DOHH2 (cell line): ENCODE results near the gene CTSH.

Source experiments
- CTCF ChIP-seq: fragments of 200-600 bp; sonication (generic); IDR thresholded peaks from one replicate; pipeline ENCODE4 v1.5.1; 2014; ENCODE audit warnings: antibody characterized with exemption, mild to moderate bottlenecking, low read depth, low read length; ENCODE audit not compliant: poor library complexity, severe bottlenecking
- EZH2phosphoT487 ChIP-seq: fragments of 200-600 bp; sonication (generic); IDR thresholded peaks from 2 replicates; pipeline ENCODE4 v1.6.1; 2017; ENCODE audit warnings: borderline replicate concordance, mild to moderate bottlenecking, antibody characterized with exemption, low read length, moderate library complexity, mixed read lengths

DNA sequence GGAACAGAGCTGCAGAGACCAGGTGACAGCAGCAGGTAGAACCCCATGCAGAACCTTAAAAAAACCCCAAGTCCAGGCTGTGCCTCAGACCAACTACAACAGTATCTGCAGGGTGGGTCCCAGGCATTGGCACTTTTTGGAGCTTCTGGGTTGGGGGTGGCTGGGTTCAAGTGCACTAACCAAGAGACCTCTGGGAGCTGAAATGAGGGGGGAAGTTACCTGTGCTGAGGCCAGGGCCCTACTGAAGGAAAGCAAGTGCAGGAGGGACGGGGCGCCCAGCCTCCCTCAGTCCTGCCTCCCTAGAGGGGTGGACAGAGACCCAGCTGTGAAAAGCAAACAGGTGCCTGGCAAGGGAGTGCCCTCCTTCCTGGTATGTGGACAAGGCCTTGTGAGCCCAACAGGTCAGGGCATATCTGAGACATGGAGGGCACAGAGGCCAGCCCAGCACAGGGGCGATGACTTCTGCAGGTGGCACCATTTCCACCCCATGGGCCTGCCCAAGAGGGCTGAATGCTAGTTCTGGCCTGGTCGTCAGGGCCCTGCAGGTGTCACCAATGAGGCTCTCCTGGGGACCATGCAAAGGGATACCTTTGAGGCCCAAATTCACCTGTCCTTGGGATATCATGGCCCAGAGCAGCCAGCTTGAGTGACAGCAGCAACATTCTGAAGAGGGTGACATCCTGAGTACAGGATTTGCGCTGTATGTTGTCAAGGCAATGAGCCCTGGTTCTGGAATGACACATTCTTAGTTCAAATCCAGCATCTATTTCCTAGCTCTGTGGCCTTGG lies 18.7 kb downstream of the CTSH start:
- TF ChIP-seq CTCF (peak; percentile 20), EZH2phosphoT487 (no peak)
